ENCODE results near the gene LGR5.

DNA sequence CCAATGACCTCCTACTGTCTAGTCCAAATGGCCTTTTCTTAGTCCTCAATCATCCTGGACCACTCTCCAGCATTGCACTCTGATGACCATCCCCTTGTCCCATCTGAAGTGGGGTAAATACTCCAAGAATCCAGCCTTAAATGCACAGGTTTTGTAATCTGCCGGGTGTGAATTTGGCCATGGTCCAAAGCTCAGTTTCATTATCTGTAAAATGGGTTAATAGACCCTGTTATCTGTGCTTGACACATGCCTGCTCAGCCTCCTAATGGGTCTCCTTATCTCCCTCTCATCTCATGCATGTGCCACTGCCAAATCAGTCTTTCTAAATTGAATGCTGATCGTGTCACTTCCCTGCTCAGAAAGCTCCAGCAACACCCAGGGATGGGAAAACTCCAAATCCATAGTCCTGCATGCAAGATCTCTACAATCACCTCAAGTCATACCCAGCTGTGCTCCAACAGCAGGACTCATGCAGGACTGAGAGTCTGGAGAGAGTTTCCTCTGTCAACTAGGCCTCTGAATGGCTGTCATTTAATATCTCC is 22.3 kb downstream of the LGR5 start:
- TF ChIP-seq EP300 (IDR thresholded peaks at IDR 0.05): no peak
- no peak for TF ChIP-seq POLR2A (IDR thresholded peaks at IDR 0.05)
